Measurements from ENCODE around the gene GALNTL6. TPM values are rescaled to one million over a fixed set of nuclear protein-coding genes. Genes with fewer than 3 reads are reported as not detected.

Gene GALNTL6
- total RNA-seq, 1 experiment from 2014 or later, result not detected

DNA sequence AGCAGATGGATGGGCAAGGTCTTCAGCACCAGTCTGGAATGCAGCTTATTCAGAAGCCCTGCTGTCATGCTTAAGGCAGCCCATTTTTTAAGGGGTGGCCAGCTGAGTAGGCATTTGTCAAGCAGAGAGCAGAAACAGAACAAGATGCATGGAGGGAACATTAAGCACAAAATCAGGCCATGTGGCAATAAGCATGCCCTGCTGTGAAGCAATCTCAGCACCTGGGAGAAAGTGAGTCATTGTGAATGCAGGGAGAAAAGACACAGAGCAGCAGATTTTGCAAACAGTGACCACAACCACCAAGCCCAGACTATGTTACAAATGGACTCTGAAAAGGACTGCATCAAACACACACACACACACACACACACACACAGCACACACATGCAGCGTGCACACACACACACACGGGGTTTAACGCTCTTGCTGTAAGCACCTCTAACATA lies 1261.3 kb downstream of the GALNTL6 start:
- Mint-ChIP-seq H3K4me3 (peak overlapping the region in 1 of 2 experiments; percentile 33; a peak in 3 of 5 replicates), H3K4me1 (peaks cover 33 to 35% of the 10 kb centered on the region in 2 experiments), H3K27ac (peak overlapping the region; percentile 90 to 100 (median 100)), H3K9me3 (peaks cover 32 to 37% of the 10 kb centered on the region in 2 experiments), H3K27me3 (ENCODE audit: low read depth) (no peaks in the 10 kb centered on the region; the same call in 1 of the 2 replicates), H3K36me3 (ENCODE audit: insufficient read depth in 1 of 3, low read depth in 3 of 3) (peaks cover 16 to 44% (median 20%) of the 10 kb centered on the region in 3 experiments)
- Histone ChIP-seq H4K91ac (ENCODE audit: insufficient read length, low read depth, low read length) (no peak overlapping the region), H2BK20ac (ENCODE audit: low read depth, low read length, poor library complexity, severe bottlenecking) (no peak overlapping the region), H3K56ac (ENCODE audit: insufficient read length, low read depth, low read length) (no peak overlapping the region), H3K4me1 (ENCODE audit: insufficient read depth, low read length) (peaks cover 10% of the 10 kb centered on the region; the same call in 1 of the 2 replicates), H3K79me2 (ENCODE audit: insufficient read depth, low read length) (no peaks in the 10 kb centered on the region), H3K23ac (ENCODE audit: insufficient read length, low read depth, low read length) (no peak overlapping the region), H3K23me2 (ENCODE audit: insufficient read length, low read depth, low read length, poor library complexity, severe bottlenecking) (no peaks in the 10 kb centered on the region), H2BK120ac (ENCODE audit: low read depth, low read length, poor library complexity, severe bottlenecking) (no peak overlapping the region), H3K4me2 (ENCODE audit: insufficient read depth, insufficient read length, low read length) (peak overlapping the region; percentile 25), H2AK5ac (ENCODE audit: insufficient read length, low read length) (no peak overlapping the region), H3K27ac (ENCODE audit: insufficient read length, low read depth, low read length) (peak overlapping the region; percentile 96), H3K9me3 (ENCODE audit: control insufficient read depth, low read depth, low read length) (no peaks in the 10 kb centered on the region), H4K5ac (ENCODE audit: insufficient read length, low read depth, low read length) (peak overlapping the region; percentile 85), H4K8ac (replicated peaks; ENCODE audit: insufficient read length, low read depth, low read length) (no peak overlapping the region), H2BK12ac (ENCODE audit: insufficient read length, low read depth, low read length) (no peak overlapping the region), H2AFZ (ENCODE audit: low read length) (no peak overlapping the region), H3K9ac (ENCODE audit: extremely low read depth, insufficient read length, low read length) (no peak overlapping the region), H3T11ph (ENCODE audit: low read length) (no peak overlapping the region), H2BK15ac (ENCODE audit: low read depth, low read length) (no peak overlapping the region), H3K79me1 (ENCODE audit: insufficient read depth, low read depth, low read length, poor library complexity, severe bottlenecking) (no peaks in the 10 kb centered on the region), H3K18ac (ENCODE audit: insufficient read length, low read depth, low read length) (peak overlapping the region; percentile 89), H3K27me3 (ENCODE audit: insufficient read depth, low read length) (no peaks in the 10 kb centered on the region), H3K14ac (ENCODE audit: insufficient read depth, low read length) (no peak overlapping the region), H3K4ac (ENCODE audit: low read depth, low read length) (no peak overlapping the region), H2BK5ac (ENCODE audit: insufficient read length, low read length) (no peak overlapping the region), H4K20me1 (ENCODE audit: control insufficient read depth, insufficient read depth, insufficient read length) (no peaks in the 10 kb centered on the region)
- TF ChIP-seq CTCF (conservative IDR thresholded peaks at IDR 0.05), result no peak
- DNase-seq, result peak; percentile 88
- WGBS (ENCODE audit: extremely low coverage, insufficient read length, low lambda C conversion rate), result no CpG with 5 or more reads among the region's 3 CpGs
